Gastroesophageal sphincter (tissue), 3 donors: ENCODE measurements around the gene NTRK3.

Source experiments
- CTCF ChIP-seq, 4 experiments: fragments of 200-600 bp in 2 of 4; fragments of 450-650 bp in 2 of 4; sonication (generic) in 1 of 4; IDR thresholded peaks; one replicate each; pipeline ENCODE4 v1.5.1; 2017 to 2019; ENCODE audit warnings: antibody characterized with exemption in 4 of 4, mild to moderate bottlenecking in 2 of 4, moderate library complexity in 2 of 4
- EP300 ChIP-seq: sonication (generic); formaldehyde crosslinking; IDR thresholded peaks from one replicate; pipeline ENCODE4 v1.6.1; 2017; ENCODE audit warnings: antibody characterized with exemption, mild to moderate bottlenecking
- POLR2A ChIP-seq, 2 donors: fragments of 450-650 bp; IDR thresholded peaks; one replicate each; pipeline ENCODE4 v1.6.1; 2017; ENCODE audit warnings: antibody characterized with exemption in 2 of 2, mild to moderate bottlenecking in 2 of 2, moderate library complexity in 1 of 2
- POLR2AphosphoS5 ChIP-seq: sonication (generic); formaldehyde crosslinking; IDR thresholded peaks from one replicate; pipeline ENCODE4 v1.6.1; 2017; ENCODE audit warnings: antibody characterized with exemption

GRCh38 chr15:87817553-87817952 is 439.0 kb downstream of the NTRK3 start:
- no peak for TF ChIP-seq CTCF (IDR thresholded peaks at IDR 0.05)
- TF ChIP-seq POLR2A (IDR thresholded peaks at IDR 0.05): no peak
- TF ChIP-seq POLR2AphosphoS5: no peak
- no peak for TF ChIP-seq EP300
